Prostate gland (tissue), 2 donors: ENCODE data around the gene C10orf90. TPM values are rescaled to one million over a fixed set of nuclear protein-coding genes. Genes with fewer than 3 reads are reported as not detected.

Source experiments
- DNase-seq: peaks from one replicate; pipeline ENCODE4 v3.0.0-alpha.2; 2019; ENCODE audit warnings: low spot score
- H3K27ac ChIP-seq, 2 donors: fragments of 200-600 bp; sonication (generic); 2 replicates each; pipeline ENCODE4 v1.5.1; 2017 to 2019
- H3K27me3 ChIP-seq: fragments of 200-600 bp; sonication (generic); replicated peaks from 2 replicates; pipeline ENCODE4 v1.5.1; 2019; ENCODE audit not compliant: insufficient read depth
- H3K36me3 ChIP-seq, 2 donors: fragments of 200-600 bp; sonication (generic); 1 replicate in 1 of 2; 2 replicates in 1 of 2; pipeline versions ENCODE4 v1.5.1 to v1.8.1; 2017 to 2019
- H3K4me1 ChIP-seq: fragments of 200-600 bp; sonication (generic); replicated peaks from 2 replicates; pipeline ENCODE4 v1.5.1; 2019
- H3K4me3 ChIP-seq, 2 donors: fragments of 200-600 bp; sonication (generic); 2 replicates each; pipeline ENCODE4 v1.5.1; 2017 to 2019
- H3K9me3 ChIP-seq: fragments of 200-600 bp; sonication (generic); 2 replicates; pipeline ENCODE4 v1.5.1; 2017
- POLR2A ChIP-seq: fragments of 450-650 bp; IDR thresholded peaks from one replicate; pipeline ENCODE4 v1.6.1; 2016; ENCODE audit warnings: antibody characterized with exemption, mild to moderate bottlenecking
- POLR2AphosphoS5 ChIP-seq: sonication (generic); formaldehyde crosslinking; IDR thresholded peaks from one replicate; pipeline ENCODE4 v1.6.1; 2017; ENCODE audit warnings: antibody characterized with exemption
- WGBS: methylation state at CpG from one replicate; pipeline ENCODE4 v1.1.5; 2018; 5-methylcytosine and 5-hydroxymethylcytosine counted together
- intact Hi-C: fragments of 100-400 bp; cut with DNase I; formaldehyde crosslinking; loops from one replicate; pipeline ENCODE4 v1.14.2; 2022
- total RNA-seq, 2 donors: library from RNA; depleted of rRNA; stranded (reverse); fragments of >200 nt; gene quantifications; one replicate each; pipeline ENCODE4 v1.1.0, GENCODE V29; 2016
- TF ChIP-seq, protein P1 (sequence below), 4 experiments: fragments of 200-600 bp in 2 of 4; fragments of 450-650 bp in 2 of 4; sonication (generic) in 2 of 4; IDR thresholded peaks; 1 replicate in 3 of 4; 2 replicates in 1 of 4; pipeline ENCODE4 v1.5.1; 2016 to 2019; ENCODE audit warnings: antibody characterized with exemption in 4 of 4, mild to moderate bottlenecking in 2 of 4, moderate library complexity in 2 of 4

Gene C10orf90
- total RNA-seq, 2 donors from 2014 or later, result 0.45 TPM; not detected in 1

DNA sequence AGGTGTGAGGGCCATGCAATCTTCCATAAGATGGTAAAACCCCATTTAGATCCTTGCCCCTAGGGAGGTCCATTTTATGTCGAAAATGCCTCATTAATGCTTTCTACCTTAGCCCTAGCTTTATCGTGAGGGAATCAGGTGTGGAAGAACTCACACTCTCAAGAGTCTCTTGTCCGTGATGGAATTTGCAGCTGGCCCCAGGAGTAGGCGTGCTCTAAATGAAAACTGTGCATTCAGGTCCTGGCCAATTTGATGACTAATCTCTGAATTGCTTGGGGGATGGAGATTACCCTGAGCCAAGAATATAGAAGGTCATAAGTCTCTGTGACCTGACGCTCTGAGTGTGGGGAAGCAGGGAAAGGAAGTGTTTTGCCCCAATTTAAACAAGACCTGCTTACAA, 6.6 kb downstream of the C10orf90 start:
- intact Hi-C loops, result no loop called here
- Histone ChIP-seq H3K4me1 (no peaks in the 10 kb centered on the region), H3K27ac (no peak overlapping the region)

DNA sequence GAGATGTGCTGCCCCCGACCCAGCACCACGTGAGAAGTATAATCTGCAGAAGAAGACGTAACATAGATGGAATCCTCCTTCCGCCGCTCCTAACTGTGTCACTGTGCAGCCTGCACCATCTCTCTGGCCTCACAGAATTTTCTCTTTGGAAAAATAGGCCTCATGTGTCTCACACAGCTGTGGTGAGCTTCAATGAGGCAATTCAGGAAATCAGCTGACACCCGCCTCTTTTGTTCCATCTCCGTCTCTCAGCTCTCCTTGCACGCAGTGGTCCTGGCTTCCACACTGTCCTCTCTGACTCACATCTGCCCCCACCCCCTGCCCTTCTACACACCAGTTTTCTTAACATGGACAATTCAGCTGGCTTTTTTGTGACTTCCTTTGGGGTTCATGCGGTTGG, 7.2 kb downstream of the C10orf90 start:
- TF ChIP-seq POLR2AphosphoS5 (no peak), POLR2A (no peak)
- TF ChIP-seq, protein P1, sequence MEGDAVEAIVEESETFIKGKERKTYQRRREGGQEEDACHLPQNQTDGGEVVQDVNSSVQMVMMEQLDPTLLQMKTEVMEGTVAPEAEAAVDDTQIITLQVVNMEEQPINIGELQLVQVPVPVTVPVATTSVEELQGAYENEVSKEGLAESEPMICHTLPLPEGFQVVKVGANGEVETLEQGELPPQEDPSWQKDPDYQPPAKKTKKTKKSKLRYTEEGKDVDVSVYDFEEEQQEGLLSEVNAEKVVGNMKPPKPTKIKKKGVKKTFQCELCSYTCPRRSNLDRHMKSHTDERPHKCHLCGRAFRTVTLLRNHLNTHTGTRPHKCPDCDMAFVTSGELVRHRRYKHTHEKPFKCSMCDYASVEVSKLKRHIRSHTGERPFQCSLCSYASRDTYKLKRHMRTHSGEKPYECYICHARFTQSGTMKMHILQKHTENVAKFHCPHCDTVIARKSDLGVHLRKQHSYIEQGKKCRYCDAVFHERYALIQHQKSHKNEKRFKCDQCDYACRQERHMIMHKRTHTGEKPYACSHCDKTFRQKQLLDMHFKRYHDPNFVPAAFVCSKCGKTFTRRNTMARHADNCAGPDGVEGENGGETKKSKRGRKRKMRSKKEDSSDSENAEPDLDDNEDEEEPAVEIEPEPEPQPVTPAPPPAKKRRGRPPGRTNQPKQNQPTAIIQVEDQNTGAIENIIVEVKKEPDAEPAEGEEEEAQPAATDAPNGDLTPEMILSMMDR (IDR thresholded peaks at IDR 0.05), result no peak
- WGBS, result 87% methylated on average over 9 of the region's 9 CpGs
- intact Hi-C loops, result no loop called here
- no peaks in the 10 kb centered on the region for H3K9me3 ChIP-seq
- H3K27me3 ChIP-seq, result no peaks in the 10 kb centered on the region
- no peak for DNase-seq
- no peak overlapping the region for H3K4me3 ChIP-seq
- no peaks in the 10 kb centered on the region for H3K4me1 ChIP-seq
- H3K36me3 ChIP-seq, result no peaks in the 10 kb centered on the region
- no peak overlapping the region for H3K27ac ChIP-seq

More for the DNA sequence above, 6.6 kb downstream of the C10orf90 start:
- no peaks in the 10 kb centered on the region for H3K27me3 ChIP-seq
- DNase-seq, result no peak
- no peak overlapping the region for H3K4me3 ChIP-seq
- H3K9me3 ChIP-seq, result no peaks in the 10 kb centered on the region
- TF ChIP-seq POLR2A (no peak), POLR2AphosphoS5 (no peak)
- TF ChIP-seq, protein P1 (IDR thresholded peaks at IDR 0.05), result no peak
- H3K36me3 ChIP-seq, result no peaks in the 10 kb centered on the region
- WGBS, result 78% methylated on average over 5 of the region's 5 CpGs

DNA sequence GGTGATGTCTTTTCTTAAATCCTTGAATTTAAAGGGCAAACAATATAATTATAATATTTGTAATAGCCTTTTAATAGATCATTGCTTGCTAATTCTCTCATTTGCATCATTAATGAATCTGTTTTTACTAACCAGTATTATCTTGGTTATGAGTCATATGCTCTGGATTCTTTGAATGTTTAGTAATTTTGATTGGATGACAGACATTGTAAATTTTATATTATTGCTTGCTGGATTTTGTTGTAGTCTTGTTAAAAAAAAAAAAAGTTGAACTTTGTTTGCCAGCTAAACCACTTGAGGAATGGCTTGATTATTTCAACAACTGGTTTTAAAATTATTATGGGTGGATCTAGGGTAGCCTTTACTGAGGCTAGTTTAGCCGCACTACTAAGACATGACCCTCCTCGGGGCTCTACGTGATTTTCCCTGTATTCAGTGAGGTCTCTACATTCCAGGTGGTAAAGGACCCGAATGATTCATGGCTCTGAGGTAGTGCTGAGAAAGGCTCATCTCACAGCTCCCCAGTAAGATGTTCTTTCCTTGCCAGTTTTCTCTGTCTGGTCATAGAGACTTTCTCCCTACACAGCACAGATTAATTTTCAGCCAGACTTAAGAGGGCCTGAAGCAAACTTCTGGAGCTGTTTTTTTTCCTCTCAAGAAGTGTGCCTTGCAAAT, 8.5 kb downstream of the C10orf90 start:
- intact Hi-C loops, result no loop called here
- 86% methylated on average over 4 of the region's 4 CpGs for WGBS
- no peak for TF ChIP-seq POLR2A
- TF ChIP-seq, protein P1 (IDR thresholded peaks at IDR 0.05), result no peak
- TF ChIP-seq POLR2AphosphoS5, result no peak
- H3K27me3 ChIP-seq, result no peaks in the 10 kb centered on the region
- H3K27ac ChIP-seq, result no peak overlapping the region
- no peak for DNase-seq
- no peak overlapping the region for H3K4me3 ChIP-seq
- no peaks in the 10 kb centered on the region for H3K36me3 ChIP-seq
- H3K4me1 ChIP-seq, result no peaks in the 10 kb centered on the region
- no peaks in the 10 kb centered on the region for H3K9me3 ChIP-seq

DNA sequence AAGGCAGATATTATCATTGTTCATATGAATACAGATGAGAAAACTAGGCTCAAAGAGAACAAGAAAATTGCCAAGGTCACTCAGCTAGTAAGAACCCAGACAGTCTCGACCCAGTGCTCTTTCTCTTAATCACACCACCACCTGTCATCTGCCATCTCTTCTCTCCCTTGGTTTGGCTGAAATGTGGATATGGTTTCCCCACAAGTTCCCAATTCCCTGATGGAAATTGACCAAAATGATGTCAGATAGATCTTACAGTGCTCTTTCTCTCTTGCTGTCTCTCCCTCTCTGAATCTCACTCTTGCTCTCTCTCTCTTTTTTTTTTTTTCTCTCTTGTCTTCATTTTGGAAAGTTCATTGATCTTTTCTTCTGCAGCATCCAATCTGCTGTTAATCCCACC, 9.1 kb downstream of the C10orf90 start:
- TF ChIP-seq, protein P1 (IDR thresholded peaks at IDR 0.05), result no peak
- TF ChIP-seq POLR2A (no peak), POLR2AphosphoS5 (no peak)
- Histone ChIP-seq H3K9me3 (no peaks in the 10 kb centered on the region), H3K27ac (no peak overlapping the region), H3K36me3 (no peaks in the 10 kb centered on the region), H3K27me3 (no peaks in the 10 kb centered on the region), H3K4me3 (no peak overlapping the region), H3K4me1 (no peaks in the 10 kb centered on the region)
- 92% methylated on average over 1 of the region's 1 CpG for WGBS
- DNase-seq, result no peak
- intact Hi-C loops, result no loop called here

DNA sequence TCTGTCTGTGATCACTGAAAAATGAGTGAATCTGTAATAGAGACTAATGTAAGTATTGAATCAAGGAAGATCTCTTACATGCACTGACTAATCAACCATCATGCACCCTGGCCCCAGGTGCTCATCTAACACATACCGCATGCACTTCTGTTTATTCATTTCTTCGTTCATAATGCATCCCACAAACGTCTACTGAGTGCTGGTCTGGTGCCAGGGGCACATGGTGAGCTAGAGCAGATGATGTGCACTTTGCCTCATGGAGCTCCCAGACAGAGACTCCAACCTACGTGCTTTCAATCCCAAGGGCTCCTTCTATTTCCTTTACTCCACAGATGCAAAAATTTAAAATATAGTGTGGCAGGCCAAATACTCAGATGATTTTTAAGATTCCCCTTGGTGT, 10.7 kb downstream of the C10orf90 start:
- WGBS, result 53% methylated on average over 4 of the region's 4 CpGs
- no peaks in the 10 kb centered on the region for H3K9me3 ChIP-seq
- no peak overlapping the region for H3K4me3 ChIP-seq
- H3K36me3 ChIP-seq, result no peaks in the 10 kb centered on the region
- H3K27me3 ChIP-seq, result no peaks in the 10 kb centered on the region
- TF ChIP-seq POLR2A (no peak), POLR2AphosphoS5 (no peak)
- TF ChIP-seq, protein P1 (IDR thresholded peaks at IDR 0.05), result no peak
- no peak overlapping the region for H3K27ac ChIP-seq
- intact Hi-C loops, result no loop called here
- H3K4me1 ChIP-seq, result no peaks in the 10 kb centered on the region
- no peak for DNase-seq
